Subcutaneous adipose tissue (tissue), 4 donors: ENCODE results near the gene MAP3K10. TPM values are rescaled to one million over a fixed set of nuclear protein-coding genes. Genes with fewer than 3 reads are reported as not detected.

Source experiments
- total RNA-seq, 4 donors: library from RNA; depleted of rRNA; stranded (reverse); fragments of >200 nt; gene quantifications; one replicate each; pipeline ENCODE4 v1.1.0, GENCODE V29; 2016
- TF ChIP-seq, protein P1 (sequence below): fragments of 450-650 bp; IDR thresholded peaks from one replicate; pipeline ENCODE4 v1.5.1; 2016; ENCODE audit warnings: low read depth, mild to moderate bottlenecking, control low read depth, antibody characterized with exemption, moderate library complexity

The MAP3K10 gene
- total RNA-seq, 4 donors from 2014 or later, result 1.5 to 13.9 (median 4.1) TPM

GRCh38 chr19:40191836-40192646 is 815 bp downstream of the MAP3K10 start:
- TF ChIP-seq, protein P1, sequence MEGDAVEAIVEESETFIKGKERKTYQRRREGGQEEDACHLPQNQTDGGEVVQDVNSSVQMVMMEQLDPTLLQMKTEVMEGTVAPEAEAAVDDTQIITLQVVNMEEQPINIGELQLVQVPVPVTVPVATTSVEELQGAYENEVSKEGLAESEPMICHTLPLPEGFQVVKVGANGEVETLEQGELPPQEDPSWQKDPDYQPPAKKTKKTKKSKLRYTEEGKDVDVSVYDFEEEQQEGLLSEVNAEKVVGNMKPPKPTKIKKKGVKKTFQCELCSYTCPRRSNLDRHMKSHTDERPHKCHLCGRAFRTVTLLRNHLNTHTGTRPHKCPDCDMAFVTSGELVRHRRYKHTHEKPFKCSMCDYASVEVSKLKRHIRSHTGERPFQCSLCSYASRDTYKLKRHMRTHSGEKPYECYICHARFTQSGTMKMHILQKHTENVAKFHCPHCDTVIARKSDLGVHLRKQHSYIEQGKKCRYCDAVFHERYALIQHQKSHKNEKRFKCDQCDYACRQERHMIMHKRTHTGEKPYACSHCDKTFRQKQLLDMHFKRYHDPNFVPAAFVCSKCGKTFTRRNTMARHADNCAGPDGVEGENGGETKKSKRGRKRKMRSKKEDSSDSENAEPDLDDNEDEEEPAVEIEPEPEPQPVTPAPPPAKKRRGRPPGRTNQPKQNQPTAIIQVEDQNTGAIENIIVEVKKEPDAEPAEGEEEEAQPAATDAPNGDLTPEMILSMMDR, result no peak

GRCh38 chr19:40192758-40193586 is 1.7 kb downstream of the MAP3K10 start:
- TF ChIP-seq, protein P1, result no peak

GRCh38 chr19:40193587-40193849 is 2.3 kb downstream of the MAP3K10 start:
- TF ChIP-seq, protein P1, result no peak

DNA sequence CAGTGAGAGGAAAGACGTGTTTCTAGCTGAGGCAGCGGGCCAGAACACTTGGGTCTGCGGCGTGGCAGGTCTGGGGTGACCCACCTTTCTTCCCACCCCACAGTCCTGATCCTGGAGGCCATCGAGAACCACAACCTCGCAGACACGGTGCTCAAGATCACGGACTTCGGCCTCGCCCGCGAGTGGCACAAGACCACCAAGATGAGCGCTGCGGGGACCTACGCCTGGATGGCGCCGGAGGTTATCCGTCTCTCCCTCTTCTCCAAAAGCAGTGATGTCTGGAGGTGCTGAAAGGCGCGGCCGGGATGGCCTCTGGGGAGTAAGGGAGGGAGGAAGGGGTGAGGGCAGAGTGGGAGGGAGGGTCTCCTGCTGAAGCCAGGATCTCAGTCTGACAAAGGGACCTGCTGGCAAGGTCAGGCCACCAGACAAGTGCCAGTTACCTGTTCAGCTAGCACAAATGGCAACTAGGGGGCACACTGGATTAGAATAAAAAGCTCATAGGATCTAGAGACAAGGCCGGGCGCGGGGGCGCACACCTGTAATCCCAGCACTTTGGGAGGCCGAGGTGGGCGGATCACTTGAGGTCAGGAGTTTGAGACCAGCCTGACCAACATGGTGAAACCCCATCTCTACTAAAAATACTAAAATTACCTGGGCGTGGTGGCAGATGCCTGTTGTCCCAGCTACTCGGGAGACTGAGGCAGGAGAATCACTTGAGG is 7.2 kb downstream of the MAP3K10 start:
- TF ChIP-seq, protein P1, result no peak

- TF ChIP-seq, protein P1, result no peak
These were observed 9.3 kb downstream of the MAP3K10 start for GRCh38 chr19:40200341-40201099.

DNA sequence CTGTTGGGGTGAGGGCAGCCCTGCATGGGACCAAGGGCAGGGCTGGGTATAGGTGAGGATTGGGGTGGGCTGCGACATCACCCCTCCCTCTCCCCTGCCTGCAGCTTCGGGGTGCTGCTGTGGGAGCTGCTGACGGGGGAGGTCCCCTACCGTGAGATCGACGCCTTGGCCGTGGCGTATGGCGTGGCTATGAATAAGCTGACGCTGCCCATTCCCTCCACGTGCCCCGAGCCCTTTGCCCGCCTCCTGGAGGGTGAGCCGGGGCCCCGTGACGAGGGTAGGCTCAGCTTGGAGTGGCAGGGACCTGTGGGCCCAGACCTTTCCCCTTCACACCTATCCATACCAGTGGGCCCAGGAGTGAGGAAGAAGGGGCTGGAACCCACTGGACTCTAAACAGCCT is 13.2 kb downstream of the MAP3K10 start:
- TF ChIP-seq, protein P1, result no peak
